Tibial artery (tissue), 4 donors: ENCODE measurements around the gene ATP6V0E2.

Source experiments
- DNase-seq, 2 donors: peaks; one replicate each; pipeline ENCODE4 v3.0.0-alpha.2; 2019
- H3K27ac ChIP-seq, 2 donors: fragments of 200-600 bp; sonication (generic) in 1 of 2; 1 replicate in 1 of 2; 2 replicates in 1 of 2; pipeline ENCODE4 v1.5.1; 2018 to 2019; ENCODE audit warnings: mild to moderate bottlenecking in 1 of 2
- H3K27me3 ChIP-seq, 2 donors: fragments of 200-600 bp; sonication (generic) in 1 of 2; one replicate each; pipeline versions ENCODE4 v1.5.1 to v1.6.0; 2016 to 2019
- H3K36me3 ChIP-seq, 3 donors: fragments of 200-600 bp; sonication (generic) in 2 of 3; one replicate each; pipeline ENCODE4 v1.5.1; 2016 to 2019; ENCODE audit warnings: mild to moderate bottlenecking in 2 of 3
- H3K4me1 ChIP-seq, 4 donors: fragments of 200-600 bp; sonication (generic) in 2 of 4; 1 replicate in 3 of 4; 2 replicates in 1 of 4; pipeline ENCODE4 v1.5.1; 2016 to 2019
- H3K4me3 ChIP-seq, 2 donors: fragments of 200-600 bp; sonication (generic) in 1 of 2; 1 replicate in 1 of 2; 2 replicates in 1 of 2; pipeline ENCODE4 v1.5.1; 2018 to 2019; ENCODE audit warnings: mild to moderate bottlenecking in 2 of 2
- H3K9me3 ChIP-seq, 3 donors: fragments of 200-600 bp; sonication (generic) in 1 of 3; one replicate each; pipeline ENCODE4 v1.5.1; 2016 to 2019
- intact Hi-C: fragments of 100-400 bp; cut with DNase I; formaldehyde crosslinking; loops from one replicate; pipeline ENCODE4 v1.15.0; 2023; ENCODE audit warnings: low total_unique reads
- TF ChIP-seq, protein P1 (sequence below), 2 experiments: fragments of 200-600 bp in 1 of 2; fragments of 450-650 bp in 1 of 2; IDR thresholded peaks; one replicate each; pipeline ENCODE4 v1.5.1; 2017 to 2019; ENCODE audit warnings: antibody characterized with exemption in 2 of 2, mild to moderate bottlenecking in 1 of 2, moderate library complexity in 1 of 2

ATP6V0E2 gene

DNA sequence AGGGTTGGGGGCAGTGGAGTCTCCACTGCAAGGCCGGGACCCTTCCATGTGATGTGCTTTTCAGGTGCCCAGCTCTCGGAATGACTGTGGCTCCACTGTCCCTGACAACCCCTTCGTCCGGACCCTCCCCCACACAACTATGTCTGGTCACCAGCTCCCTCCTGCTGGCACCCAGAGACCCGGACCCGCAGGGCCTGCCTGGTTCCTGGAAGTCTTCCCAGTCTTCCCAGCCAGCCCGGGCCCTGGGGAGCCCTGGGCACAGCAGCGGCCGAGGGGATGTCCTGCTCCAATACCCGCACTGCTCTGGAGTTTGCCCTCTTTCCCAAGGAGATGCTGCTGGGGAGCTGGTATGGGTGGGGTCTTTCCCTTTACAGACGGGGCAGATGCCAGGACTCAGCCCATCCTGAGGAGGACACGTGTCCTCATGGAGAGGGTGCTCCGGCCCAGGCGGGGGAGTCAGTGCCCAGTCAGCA, 5.5 kb downstream of the ATP6V0E2 start:
- Histone ChIP-seq H3K36me3 (peaks cover 0 to 13% (median 0%) of the 10 kb centered on the region in 3 donors), H3K4me3 (no peak overlapping the region), H3K4me1 (peaks cover 0 to 15% (median 12%) of the 10 kb centered on the region in 4 donors), H3K9me3 (no peaks in the 10 kb centered on the region), H3K27ac (no peak overlapping the region), H3K27me3 (no peaks in the 10 kb centered on the region)
- DNase-seq = no peak
- intact Hi-C loops = no loop called here
- TF ChIP-seq, protein P1, sequence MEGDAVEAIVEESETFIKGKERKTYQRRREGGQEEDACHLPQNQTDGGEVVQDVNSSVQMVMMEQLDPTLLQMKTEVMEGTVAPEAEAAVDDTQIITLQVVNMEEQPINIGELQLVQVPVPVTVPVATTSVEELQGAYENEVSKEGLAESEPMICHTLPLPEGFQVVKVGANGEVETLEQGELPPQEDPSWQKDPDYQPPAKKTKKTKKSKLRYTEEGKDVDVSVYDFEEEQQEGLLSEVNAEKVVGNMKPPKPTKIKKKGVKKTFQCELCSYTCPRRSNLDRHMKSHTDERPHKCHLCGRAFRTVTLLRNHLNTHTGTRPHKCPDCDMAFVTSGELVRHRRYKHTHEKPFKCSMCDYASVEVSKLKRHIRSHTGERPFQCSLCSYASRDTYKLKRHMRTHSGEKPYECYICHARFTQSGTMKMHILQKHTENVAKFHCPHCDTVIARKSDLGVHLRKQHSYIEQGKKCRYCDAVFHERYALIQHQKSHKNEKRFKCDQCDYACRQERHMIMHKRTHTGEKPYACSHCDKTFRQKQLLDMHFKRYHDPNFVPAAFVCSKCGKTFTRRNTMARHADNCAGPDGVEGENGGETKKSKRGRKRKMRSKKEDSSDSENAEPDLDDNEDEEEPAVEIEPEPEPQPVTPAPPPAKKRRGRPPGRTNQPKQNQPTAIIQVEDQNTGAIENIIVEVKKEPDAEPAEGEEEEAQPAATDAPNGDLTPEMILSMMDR (IDR thresholded peaks at IDR 0.05) = no peak

DNA sequence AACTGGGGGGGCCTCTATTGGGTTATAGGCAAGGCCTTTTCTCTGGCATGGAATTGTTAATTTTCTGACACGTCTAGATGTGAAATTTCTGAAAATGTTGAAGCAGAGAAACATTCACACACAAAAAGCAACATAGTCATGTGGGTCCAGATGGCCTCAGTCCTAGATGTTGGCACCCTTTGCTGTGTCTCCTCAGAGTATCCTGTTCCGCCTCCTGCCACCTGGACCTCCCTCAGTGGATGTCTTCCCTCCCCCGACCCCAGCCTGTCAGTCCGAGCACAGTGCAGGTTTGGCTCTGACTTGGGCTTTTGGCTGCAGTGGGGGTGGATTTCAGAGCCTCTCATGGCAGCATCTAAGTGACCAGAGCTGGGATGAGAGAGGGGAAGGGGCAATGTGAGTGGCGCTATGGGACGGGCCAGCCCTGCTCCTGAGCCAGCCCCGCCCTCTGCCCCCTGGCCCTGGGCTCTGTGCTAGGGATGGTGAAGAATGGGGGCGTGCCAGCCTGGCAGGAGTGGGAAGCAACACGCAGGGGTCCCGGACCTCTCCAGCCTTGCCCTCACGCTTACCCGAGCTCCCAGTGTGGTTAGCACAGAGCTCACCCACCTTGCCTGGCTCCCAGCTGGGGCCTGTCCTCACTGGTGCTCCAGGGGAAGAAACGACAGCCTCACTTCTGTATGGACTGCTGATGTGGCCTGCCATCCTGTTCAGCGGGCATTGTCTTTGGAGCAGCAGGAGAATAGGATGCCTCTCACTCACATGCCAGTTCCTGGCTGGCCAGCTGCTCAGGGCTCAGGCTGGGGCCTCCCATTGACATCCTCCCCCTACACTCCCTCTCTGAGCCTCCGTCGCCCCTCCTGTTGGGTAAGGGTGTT, 6.2 kb downstream of the ATP6V0E2 start:
- Histone ChIP-seq H3K36me3 (peaks cover 0 to 13% (median 0%) of the 10 kb centered on the region in 3 donors), H3K4me1 (peaks cover 0 to 22% (median 17%) of the 10 kb centered on the region in 4 donors), H3K4me3 (no peak overlapping the region), H3K9me3 (no peaks in the 10 kb centered on the region), H3K27ac (no peak overlapping the region), H3K27me3 (no peaks in the 10 kb centered on the region)
- TF ChIP-seq, protein P1 (IDR thresholded peaks at IDR 0.05) = no peak
- intact Hi-C loops = loop anchor here (10.0 kb wide), 1 partner anchor 395 kb away; no protein-coding TSS in a partner anchor
- DNase-seq = no peak

DNA sequence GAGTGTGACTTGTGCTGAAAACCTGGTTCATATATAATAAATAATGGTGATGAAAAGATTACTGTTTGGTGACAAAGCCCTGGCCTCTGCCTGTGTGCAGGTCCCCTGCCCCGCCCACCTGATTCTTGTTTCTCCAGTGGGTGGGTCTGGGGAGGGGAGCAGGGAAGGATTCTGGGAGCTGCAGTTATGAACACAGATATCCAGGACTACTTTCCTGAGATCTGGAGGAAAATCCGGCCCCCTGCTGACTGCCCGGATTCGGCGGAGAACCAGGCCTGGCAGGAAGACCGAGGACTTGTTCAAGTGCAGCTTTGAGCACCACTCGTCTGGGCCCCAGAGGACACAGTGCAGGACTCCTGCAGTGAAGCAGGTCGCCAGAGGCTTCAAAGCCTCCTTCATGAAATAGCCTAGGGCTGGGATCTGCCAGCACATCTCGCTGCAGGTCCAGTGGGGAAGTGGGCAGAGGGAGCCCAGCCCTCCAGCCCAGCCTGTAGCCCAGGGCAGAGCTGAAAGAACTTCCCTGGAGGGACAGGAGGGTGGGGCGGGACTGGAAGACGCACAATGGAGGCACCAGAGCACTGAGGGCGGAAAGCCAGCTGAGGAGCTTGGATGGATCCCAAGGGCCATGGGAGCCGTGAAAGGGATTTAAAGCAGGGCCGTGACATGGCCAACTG, 7.0 kb downstream of the ATP6V0E2 start:
- H3K9me3 ChIP-seq = no peaks in the 10 kb centered on the region
- peaks cover 0 to 13% (median 0%) of the 10 kb centered on the region in 3 donors for H3K36me3 ChIP-seq
- TF ChIP-seq, protein P1 (IDR thresholded peaks at IDR 0.05) = no peak
- DNase-seq = no peak
- H3K4me3 ChIP-seq = no peak overlapping the region
- no peaks in the 10 kb centered on the region for H3K27me3 ChIP-seq
- H3K27ac ChIP-seq = no peak overlapping the region
- intact Hi-C loops = loop anchor here (10.0 kb wide), 1 partner anchor 394 kb away; no protein-coding TSS in a partner anchor
- peaks cover 0 to 29% (median 19%) of the 10 kb centered on the region in 4 donors for H3K4me1 ChIP-seq

DNA sequence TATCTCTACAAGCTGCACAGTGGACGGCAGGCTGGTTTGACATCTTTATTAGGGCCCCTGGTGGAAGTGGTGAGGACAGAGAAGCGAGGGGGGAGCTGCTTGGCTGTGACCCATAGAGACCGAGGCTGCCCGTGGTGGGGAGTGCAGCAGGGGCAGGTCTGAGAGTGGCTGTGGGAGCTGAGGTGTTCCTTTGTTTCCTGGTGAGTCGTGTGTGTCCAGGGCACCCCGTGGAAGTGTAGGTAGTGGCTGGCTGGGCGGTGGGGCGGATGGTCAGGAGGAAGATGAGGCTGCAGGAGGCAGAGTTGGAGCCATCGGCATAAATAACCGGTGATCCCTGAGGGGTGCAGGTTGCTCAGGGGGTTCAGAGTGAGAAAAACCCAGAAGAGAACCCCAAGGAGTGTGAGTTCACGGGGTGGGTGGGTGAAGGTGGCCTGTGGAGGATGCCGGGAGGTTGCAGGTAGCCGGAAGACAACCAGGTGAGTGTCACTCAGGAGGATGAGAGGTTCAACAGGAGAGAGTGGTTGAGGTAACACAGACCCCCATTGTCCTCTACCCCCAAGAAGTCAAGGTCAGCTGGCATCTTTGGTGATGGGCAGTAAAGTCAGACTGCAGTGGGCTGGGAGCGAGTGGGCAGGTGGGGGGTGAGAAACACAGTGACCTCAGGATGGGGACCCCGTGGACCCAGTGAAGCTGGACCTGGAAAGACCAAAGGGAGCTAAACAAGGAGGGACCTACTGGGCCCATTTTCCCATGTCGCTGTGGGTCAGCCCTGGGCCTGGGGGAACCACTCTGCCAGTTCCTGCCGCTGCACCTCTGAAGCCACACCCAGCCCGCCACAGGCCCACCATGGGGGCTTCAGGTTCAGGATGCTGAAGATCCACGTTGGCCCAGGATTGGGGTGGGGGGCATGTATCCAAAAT, 7.8 kb downstream of the ATP6V0E2 start:
- H3K4me3 ChIP-seq = no peak overlapping the region
- TF ChIP-seq, protein P1 (IDR thresholded peaks at IDR 0.05) = no peak
- H3K27ac ChIP-seq = no peak overlapping the region
- no peaks in the 10 kb centered on the region for H3K27me3 ChIP-seq
- peaks cover 0 to 29% (median 19%) of the 10 kb centered on the region in 4 donors for H3K4me1 ChIP-seq
- intact Hi-C loops = loop anchor here (10.0 kb wide), 1 partner anchor 393 kb away; no protein-coding TSS in a partner anchor
- H3K36me3 ChIP-seq = peaks cover 0 to 13% (median 0%) of the 10 kb centered on the region in 3 donors
- no peaks in the 10 kb centered on the region for H3K9me3 ChIP-seq
- DNase-seq = no peak
